ENCODE data around the gene ADAM8.

ADAM8 gene

GRCh38 chr10:133281084-133281483 lies 4.4 kb upstream of the ADAM8 start:
- no peak for FAIRE-seq

GRCh38 chr10:133280391-133281059 lies 3.9 kb upstream of the ADAM8 start:
- FAIRE-seq, result no peak

GRCh38 chr10:133279326-133280226 lies 2.9 kb upstream of the ADAM8 start:
- no peak for FAIRE-seq

GRCh38 chr10:133278577-133279265 lies 2.1 kb upstream of the ADAM8 start:
- FAIRE-seq, result no peak

GRCh38 chr10:133277993-133278576 lies 1.4 kb upstream of the ADAM8 start:
- FAIRE-seq, result no peak

DNA sequence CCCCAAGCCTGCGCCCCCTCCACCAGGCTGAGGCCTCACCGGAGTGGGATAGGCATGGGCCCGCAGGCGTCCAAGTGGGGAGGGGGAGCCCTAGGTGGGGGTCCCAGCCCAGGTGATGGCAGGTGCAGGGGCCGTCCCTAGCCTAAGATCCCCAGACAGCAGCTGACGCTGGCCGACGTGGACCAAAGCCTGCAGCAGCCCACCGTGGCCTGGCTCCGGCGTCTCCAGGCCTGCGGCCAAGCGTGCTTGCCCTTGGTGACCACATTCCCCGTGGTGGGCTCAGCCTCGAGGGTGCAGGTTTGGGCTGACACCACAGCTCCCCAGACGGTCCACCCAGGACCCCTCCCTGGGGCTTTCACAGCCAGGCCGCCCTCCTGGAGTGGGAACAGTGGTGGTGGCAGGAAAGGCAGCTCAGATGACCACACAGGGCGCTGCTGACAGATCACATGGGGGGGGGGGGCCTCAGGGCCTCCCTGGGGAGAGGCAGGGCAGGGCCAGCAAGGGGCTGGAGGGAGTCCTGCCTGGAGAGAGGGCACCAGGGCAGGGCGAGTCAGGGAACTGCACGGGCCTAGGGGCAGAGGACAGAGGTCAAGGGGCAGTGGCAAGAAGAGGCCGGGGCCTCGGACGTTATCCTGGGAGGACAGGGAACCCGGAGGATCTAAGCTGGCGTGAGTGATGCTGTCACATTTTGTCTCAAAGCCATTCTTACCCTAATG lies 767 bp upstream of the ADAM8 start:
- FAIRE-seq, result no peak

- FAIRE-seq, result no peak
Measured at GRCh38 chr10:133276100-133276434, 601 bp downstream of the ADAM8 start.

DNA sequence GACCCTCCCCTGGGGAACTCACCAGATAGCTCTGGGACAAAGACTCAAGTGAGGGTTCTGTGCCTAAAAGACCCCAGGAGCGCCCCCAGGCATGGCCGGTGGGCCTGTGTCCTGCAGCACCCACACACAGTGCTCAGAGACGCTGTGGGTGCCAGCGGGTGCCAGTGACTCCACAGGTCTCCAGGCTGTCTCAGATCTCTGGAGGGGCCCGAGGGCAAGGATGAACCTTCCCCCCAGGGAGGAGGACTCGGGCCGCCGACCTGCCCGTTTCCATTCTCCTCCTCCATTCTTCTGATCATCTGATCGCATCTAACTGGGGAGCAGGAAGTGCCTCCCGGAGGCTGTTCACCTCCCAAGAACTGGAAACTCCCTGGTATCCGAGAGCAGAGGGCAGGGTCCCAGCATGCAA lies 980 bp downstream of the ADAM8 start:
- FAIRE-seq, result no peak

- no peak for FAIRE-seq
Measured at GRCh38 chr10:133274751-133275683, 1.7 kb downstream of the ADAM8 start.

DNA sequence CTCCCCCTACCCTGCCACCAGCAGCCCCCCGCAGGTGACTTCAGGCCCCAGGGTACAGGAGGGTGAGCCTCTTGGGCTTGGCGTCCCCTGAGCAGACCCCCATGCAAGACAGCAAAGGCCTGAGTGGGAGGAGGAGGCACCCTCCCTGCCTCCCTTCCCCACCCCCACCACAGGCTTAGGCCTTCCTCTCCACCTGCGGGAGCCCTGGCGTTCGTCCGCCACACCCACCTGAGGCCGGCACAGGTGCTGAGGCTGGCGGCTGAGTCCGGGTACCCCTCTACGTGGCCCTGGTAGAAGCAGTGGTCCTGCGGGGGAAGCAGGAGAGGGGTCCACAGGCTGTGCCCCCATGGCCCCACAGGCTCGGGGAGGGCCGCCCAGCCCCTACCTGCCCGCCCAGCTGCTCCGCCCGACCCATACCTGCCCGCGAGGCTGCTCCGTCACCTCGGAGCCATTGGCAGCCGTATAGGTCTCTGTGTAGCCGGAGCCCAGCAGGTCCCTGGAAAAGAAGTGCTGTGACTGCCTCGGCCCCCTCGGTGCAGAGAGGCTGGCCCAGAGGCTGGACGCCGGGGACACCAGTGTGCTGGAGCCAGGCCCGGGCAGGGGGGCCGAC lies 3.0 kb downstream of the ADAM8 start:
- FAIRE-seq, result no peak

GRCh38 chr10:133272964-133273420 lies 3.7 kb downstream of the ADAM8 start:
- FAIRE-seq, result no peak

- no peak for FAIRE-seq
Measured at GRCh38 chr10:133272301-133272963, 4.2 kb downstream of the ADAM8 start.

DNA sequence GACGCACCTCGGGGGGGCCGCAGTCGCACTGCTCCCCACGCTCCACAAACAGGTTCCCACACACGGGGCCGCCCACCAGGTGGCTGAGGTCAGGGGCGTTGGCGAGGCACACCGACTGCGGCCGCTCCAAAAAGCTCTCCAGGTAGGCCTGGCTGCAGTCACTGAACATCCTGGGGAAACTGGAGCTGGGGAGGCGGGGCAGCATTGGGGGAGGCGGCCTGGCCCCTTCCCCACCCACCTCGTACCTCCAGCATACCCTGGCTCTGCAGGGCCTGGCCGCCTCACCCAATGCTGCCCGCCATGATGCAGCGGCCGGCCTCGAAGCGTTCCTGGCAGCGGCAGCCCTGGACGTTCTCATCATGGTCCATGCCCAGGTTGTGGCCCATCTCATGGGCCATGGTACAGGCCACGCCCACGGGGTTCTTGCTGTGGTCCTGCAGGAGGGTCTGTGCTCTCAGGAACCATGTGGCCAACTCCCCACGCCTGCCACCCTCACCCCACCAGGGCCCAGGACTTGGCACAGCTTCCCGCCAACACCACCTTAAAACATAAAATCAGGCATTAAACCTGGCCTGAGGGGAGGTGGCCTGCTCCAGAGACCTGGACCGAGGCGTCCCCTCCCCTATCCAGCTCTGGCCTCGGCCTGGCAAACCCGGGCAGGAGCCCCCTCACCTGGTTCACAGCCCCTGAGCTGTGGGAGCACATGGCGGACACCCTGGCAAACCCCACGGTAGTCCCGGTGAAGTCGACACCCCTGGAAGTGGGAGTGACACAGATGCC lies 5.0 kb downstream of the ADAM8 start:
- no peak for FAIRE-seq

DNA sequence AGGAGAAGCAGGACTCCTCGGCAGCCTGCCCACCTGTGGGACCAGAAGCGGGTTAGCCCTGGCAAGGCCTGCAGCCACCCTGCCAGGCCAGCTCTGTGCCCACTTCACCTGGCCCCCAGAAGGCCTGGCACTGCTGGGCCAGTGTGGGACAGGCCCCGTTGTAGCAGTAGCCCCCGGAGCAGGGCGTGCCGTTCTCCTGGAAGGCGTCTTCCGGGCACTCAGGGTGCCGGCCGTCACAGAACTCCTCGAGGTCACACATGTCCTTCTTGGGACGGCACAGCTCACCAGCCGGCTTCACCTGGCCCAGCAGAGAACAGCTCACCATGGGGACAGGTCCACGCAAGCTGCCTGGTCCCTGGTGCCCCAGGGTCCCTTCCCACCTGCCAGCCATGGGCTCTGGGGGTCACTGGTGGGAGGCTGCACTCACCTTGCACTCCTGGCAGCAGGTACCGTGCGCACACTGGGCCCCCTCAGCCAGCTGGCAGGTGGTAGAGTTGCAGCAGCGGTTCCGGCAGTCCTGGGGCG lies 5.8 kb downstream of the ADAM8 start:
- no peak for FAIRE-seq

DNA sequence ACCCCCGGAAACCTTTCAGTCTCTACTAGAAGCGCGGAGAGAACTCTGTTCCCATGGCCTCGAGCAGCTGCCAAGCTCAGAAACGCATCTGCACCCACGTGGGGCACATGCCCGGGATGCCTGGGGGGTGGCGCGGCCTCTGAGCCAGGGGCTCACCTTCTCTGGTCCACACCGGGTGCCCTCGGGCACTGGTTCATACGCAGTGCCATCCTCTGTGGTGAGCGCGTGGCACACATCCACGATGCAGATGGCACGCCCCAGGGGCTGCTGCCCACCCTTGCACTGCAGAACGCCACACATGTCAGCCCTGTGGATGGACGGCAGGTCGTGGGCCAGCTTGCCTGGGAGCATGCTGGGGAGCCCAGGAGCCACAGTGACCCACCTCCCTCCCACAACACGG lies 6.5 kb downstream of the ADAM8 start:
- FAIRE-seq, result no peak

- no peak for FAIRE-seq
Measured at GRCh38 chr10:133269367-133269766, 7.3 kb downstream of the ADAM8 start.

DNA sequence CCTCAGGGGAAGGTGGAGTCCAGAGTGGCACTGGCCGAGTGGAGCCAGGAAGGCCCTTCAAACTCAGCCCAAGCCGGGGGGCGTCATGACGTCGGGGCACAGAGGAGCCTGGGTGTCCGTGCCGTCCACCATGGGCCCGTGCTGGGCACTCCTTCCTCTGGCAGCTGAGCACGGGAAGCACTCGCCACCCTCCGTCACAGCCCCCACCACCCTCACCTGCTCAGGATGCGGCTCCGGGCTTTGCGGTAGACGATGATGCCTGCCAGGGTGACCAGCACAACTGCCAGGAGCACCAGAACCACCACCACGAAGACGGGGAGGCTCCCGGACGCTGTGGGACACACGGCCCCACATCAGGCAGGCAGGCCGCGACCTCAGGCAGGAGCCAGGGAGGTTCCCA lies 8.1 kb downstream of the ADAM8 start:
- no peak for FAIRE-seq

DNA sequence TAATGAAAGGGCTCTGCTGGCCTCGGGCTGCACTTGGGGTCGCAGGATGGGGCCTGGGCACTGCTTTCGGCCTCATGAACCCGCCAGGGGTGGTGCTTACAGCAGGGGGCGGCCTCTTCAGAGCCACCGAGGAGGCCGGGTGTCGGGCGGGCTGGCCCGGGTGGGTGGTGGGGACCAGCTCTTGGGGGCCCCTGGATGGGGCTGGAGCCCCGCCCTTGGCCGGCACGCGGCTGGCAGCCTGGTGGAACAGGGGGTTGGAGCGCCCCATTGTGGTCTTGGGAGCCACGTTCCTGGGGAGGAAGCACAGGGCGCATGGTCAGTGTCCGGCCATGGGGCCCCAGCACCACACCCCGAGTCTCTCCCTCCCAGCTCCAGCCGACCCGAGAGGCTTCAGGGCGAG lies 8.8 kb downstream of the ADAM8 start:
- FAIRE-seq, result no peak

GRCh38 chr10:133267293-133267692 lies 9.4 kb downstream of the ADAM8 start:
- no peak for FAIRE-seq
